ENCODE results near the gene ANAPC2.

DNA sequence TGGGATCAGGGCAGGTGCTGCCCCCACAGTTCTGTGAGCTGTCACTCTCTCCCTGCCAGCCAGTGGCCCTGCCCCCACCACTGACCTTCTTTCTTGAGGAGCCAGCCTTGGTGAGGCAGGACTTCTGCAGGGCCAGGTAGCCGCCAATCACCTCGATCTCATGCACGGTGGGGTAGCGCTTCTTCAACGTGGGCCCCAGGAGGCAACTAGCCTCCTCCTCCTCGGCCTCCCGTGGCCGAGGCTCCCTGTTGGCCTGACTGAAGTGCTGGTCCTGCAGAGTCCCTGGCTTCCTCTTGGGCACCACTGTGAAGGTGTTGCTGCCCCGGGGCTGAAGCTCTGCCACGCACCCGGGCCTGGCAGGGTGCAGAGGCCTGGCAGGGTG is 10.5 kb upstream of the ANAPC2 start:
- TF ChIP-seq EZH2 (optimal IDR thresholded peaks at IDR 0.05; ENCODE audit: low read depth, low read length) (no peak), EZH2phosphoT487 (IDR thresholded peaks at IDR 0.05; ENCODE audit: low read length) (no peak)
- TF ChIP-seq, protein P1, sequence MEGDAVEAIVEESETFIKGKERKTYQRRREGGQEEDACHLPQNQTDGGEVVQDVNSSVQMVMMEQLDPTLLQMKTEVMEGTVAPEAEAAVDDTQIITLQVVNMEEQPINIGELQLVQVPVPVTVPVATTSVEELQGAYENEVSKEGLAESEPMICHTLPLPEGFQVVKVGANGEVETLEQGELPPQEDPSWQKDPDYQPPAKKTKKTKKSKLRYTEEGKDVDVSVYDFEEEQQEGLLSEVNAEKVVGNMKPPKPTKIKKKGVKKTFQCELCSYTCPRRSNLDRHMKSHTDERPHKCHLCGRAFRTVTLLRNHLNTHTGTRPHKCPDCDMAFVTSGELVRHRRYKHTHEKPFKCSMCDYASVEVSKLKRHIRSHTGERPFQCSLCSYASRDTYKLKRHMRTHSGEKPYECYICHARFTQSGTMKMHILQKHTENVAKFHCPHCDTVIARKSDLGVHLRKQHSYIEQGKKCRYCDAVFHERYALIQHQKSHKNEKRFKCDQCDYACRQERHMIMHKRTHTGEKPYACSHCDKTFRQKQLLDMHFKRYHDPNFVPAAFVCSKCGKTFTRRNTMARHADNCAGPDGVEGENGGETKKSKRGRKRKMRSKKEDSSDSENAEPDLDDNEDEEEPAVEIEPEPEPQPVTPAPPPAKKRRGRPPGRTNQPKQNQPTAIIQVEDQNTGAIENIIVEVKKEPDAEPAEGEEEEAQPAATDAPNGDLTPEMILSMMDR (IDR thresholded peaks at IDR 0.05; ENCODE audit: low read length): no peak

Data from MM.1S (cell line).